OCI-LY1 (cell line): ENCODE measurements around the gene TRIM9.

Source experiments
- CTCF ChIP-seq: fragments of 200-600 bp; sonication (generic), shearing (Covaris generic); IDR thresholded peaks from 2 replicates; pipeline ENCODE4 v1.5.1; 2017; ENCODE audit warnings: mild to moderate bottlenecking, antibody characterized with exemption, low read length, moderate library complexity, mixed read lengths
- EZH2 ChIP-seq: fragments of 200-600 bp; sonication (generic), shearing (Covaris generic); IDR thresholded peaks from 2 replicates; pipeline ENCODE4 v1.8.0; 2017; ENCODE audit warnings: borderline replicate concordance, mixed run types, mild to moderate bottlenecking, antibody characterized with exemption, low read length, moderate library complexity, mixed read lengths

- no peak for TF ChIP-seq EZH2
- no peak for TF ChIP-seq CTCF
Observed at GRCh38 chr14:50963919-50964318, 131.0 kb downstream of the TRIM9 start.
